Dendritic cell treated with granulocyte-macrophage colony-stimulating factor and Interleukin-4, amounts not matched to agents 40 ng/mL and 50 ng/mL, for 4 days (primary cell): Measurements from ENCODE around the gene TNS3.
"Not testable (repeated sequence)": the region's sequence is repeated elsewhere in the genome, so short reads cannot be mapped to it uniquely, and the experiment has no call there.

ENCODE experiments used
- H3K27ac Mint-ChIP-seq: one replicate; pipeline ENCODE4 v1.8.0; 2022; ENCODE audit warnings: mild to moderate bottlenecking, mixed read lengths
- H3K27me3 Mint-ChIP-seq: one replicate; pipeline ENCODE4 v1.8.0; 2022; ENCODE audit warnings: mild to moderate bottlenecking, mixed read lengths
- H3K36me3 Mint-ChIP-seq: one replicate; pipeline ENCODE4 v1.8.0; 2022; ENCODE audit warnings: low read depth, mixed read lengths
- H3K4me1 Mint-ChIP-seq: one replicate; pipeline ENCODE4 v1.8.0; 2022; ENCODE audit warnings: low read depth, mixed read lengths
- H3K4me3 Mint-ChIP-seq: one replicate; pipeline ENCODE4 v1.8.0; 2022; ENCODE audit warnings: mild to moderate bottlenecking, moderate library complexity, mixed read lengths
- H3K9me3 Mint-ChIP-seq: one replicate; pipeline ENCODE4 v1.8.0; 2022; ENCODE audit warnings: mixed read lengths
- intact Hi-C: fragments of 100-400 bp; cut with micrococcal nuclease; formaldehyde crosslinking; loops from one replicate; pipeline ENCODE4 v1.15.0; 2022

Gene TNS3

DNA sequence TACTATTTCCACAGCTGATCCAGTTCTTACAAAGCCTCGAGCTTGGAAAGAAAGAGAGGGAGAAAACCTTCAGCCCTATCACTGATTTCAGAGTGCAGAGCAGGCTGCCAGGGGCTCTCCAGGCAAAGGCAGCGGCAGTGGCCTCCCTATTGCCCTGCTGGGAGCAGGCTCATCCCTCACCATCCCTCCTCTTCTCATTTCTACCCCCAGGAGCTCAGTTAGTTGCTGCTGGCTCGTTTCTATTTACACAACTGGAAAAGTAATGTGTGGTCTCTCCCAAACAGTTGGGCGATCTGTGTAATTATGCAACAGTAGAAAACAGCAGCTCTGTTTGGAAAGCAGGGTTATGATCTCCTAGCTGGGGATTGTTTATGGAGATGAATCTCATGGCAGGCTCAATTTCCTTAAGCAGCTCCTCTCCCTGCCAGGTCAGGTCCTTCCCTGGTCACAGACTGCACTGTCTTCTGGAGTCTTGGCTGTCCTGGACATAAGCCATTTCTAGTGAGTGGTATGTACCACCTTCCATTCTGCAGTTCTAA lies 28.7 kb upstream of the TNS3 start:
- Mint-ChIP-seq H3K4me3 (no peak overlapping the region), H3K9me3 (no peaks in the 10 kb centered on the region), H3K4me1 (peaks cover 4% of the 10 kb centered on the region), H3K36me3 (no peaks in the 10 kb centered on the region), H3K27me3 (peaks cover 1% of the 10 kb centered on the region), H3K27ac (no peak overlapping the region)
- intact Hi-C loops: no loop called here

DNA sequence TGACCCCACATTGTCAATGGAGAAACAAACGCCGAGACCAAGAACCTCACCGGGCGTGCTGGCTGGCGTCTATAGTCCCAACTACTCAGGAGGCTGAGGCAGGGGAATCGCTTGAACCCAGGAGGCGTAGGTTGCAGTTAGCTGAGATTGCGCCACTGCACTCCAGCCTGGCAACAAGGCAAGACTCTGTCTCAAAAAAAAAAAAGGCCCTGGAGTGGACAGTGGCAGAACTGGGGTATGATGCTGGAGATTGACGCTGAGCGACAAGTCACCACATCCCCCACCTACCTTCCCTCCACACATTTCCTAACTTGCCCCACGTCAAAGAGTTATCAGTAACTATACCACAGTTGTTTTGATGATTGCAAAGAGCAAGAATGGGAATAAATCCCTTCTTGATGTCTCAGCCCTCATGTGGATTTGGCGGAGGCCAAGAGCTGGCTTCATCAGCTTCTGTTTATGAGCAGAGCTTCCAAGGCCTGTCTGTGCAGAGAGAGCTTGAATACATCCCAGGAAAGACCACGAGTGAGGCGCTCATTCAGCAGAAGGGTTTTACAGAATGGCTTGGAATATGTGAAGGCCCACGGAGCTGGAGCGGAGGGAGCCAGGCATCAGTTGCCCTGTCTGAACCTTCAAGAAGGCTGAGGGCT lies 28.0 kb upstream of the TNS3 start:
- H3K27ac Mint-ChIP-seq: no peak overlapping the region
- no peaks in the 10 kb centered on the region for H3K36me3 Mint-ChIP-seq
- peaks cover 6% of the 10 kb centered on the region for H3K4me1 Mint-ChIP-seq
- intact Hi-C loops: no loop called here
- no peak overlapping the region for H3K4me3 Mint-ChIP-seq
- peaks cover 1% of the 10 kb centered on the region for H3K27me3 Mint-ChIP-seq
- H3K9me3 Mint-ChIP-seq: no peaks in the 10 kb centered on the region

DNA sequence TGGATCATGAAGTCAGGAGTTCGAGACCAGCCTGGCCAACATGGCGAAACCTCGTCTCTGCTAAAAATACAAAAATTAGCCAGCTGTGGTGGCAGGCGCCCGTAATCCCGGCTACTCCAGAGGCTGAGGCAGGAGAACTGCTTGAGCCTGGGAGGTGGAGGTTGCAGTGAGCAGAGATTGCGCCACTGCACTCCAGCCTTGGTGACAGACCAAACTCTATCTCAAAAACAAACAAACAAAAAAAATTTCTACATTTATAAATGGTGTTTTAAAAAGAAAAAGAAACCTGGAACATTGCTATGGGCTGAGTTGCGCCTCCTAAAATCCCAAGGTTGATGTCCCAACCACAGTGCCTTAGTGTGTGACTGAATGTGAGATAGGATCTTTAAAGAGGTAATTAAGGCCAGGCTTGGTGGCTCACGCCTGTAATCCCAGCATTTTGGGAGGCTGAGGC lies 24.7 kb upstream of the TNS3 start:
- H3K36me3 Mint-ChIP-seq, H3K9me3 Mint-ChIP-seq, H3K27ac Mint-ChIP-seq, intact Hi-C loops, H3K4me3 Mint-ChIP-seq, H3K27me3 Mint-ChIP-seq: not testable (repeated sequence)
- H3K4me1 Mint-ChIP-seq: peaks cover 21% of the 10 kb centered on the region

DNA sequence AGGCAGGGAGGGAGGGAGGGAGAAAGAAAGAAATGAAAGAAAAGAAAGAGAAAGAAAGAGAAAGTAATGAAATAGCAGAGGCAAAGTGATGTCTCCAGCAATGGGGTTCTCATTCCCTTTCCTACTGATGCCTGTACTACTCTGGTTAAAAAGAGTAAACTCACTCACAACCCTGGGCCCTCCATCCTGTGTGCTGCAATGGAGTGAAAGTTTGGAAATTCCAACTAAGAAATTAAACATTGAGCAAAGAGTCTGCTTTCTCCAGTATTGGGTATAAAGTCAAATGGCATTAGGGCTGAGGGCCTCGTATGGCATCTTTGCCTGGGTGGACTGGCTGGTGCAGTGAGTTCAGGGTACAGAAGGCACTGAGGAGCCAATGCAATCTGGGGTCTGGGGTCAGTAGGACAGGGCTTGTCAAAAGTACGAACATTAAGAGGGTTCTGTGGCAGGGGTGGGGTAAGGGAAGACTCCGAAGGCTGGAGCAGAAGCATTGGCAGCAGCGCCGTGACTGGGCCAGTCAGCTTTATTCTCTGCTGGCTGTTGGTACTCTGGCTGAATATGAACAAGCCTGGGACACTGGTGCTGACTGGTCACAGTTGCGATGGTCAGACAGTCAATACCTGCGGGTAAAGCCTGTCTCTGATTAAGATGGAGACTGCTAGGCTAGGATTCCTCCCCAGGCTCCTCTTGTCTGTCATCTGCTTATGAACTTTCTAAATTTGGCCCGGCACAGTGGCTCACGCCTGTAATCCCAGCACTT lies 24.1 kb upstream of the TNS3 start:
- Mint-ChIP-seq H3K4me3 (no peak overlapping the region), H3K36me3 (no peaks in the 10 kb centered on the region), H3K27ac (no peak overlapping the region), H3K27me3 (no peaks in the 10 kb centered on the region), H3K4me1 (peaks cover 27% of the 10 kb centered on the region), H3K9me3 (no peaks in the 10 kb centered on the region)
- intact Hi-C loops: no loop called here

DNA sequence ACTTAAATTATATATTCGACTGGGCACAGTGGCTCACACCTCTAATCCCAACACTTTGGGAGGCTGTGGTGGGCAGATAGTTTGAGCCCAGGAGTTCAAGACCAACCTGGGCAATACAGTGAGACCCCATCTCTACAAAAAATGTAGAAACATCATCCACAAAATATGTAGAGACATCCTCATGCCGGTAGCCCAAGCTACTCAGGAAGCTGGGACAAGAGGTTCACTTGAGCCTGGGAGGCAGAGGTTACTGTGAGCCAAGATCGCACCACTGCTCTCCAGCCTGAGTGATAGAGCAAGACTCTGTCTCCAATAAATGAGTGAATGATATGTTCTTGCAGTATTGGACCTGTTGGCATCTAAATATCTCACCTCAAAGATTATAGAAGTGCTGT lies 22.6 kb upstream of the TNS3 start:
- peaks cover 42% of the 10 kb centered on the region for H3K4me1 Mint-ChIP-seq
- intact Hi-C loops: no loop called here
- H3K9me3 Mint-ChIP-seq: no peaks in the 10 kb centered on the region
- no peak overlapping the region for H3K4me3 Mint-ChIP-seq
- H3K36me3 Mint-ChIP-seq: no peaks in the 10 kb centered on the region
- no peaks in the 10 kb centered on the region for H3K27me3 Mint-ChIP-seq
- no peak overlapping the region for H3K27ac Mint-ChIP-seq

- H3K4me3 Mint-ChIP-seq, H3K9me3 Mint-ChIP-seq, intact Hi-C loops, H3K36me3 Mint-ChIP-seq, H3K27ac Mint-ChIP-seq, H3K27me3 Mint-ChIP-seq: not testable (repeated sequence)
- peaks cover 42% of the 10 kb centered on the region for H3K4me1 Mint-ChIP-seq
Observed at GRCh38 chr7:47603514-47604255, 21.8 kb upstream of the TNS3 start.

GRCh38 chr7:47602272-47603004 lies 20.5 kb upstream of the TNS3 start:
- peaks cover 5% of the 10 kb centered on the region for H3K36me3 Mint-ChIP-seq
- H3K4me3 Mint-ChIP-seq: no peak overlapping the region
- peaks cover 3% of the 10 kb centered on the region for H3K27me3 Mint-ChIP-seq
- H3K9me3 Mint-ChIP-seq: peaks cover 8% of the 10 kb centered on the region
- no peak overlapping the region for H3K27ac Mint-ChIP-seq
- intact Hi-C loops: no loop called here
- peaks cover 42% of the 10 kb centered on the region for H3K4me1 Mint-ChIP-seq

GRCh38 chr7:47601881-47602249 lies 20.0 kb upstream of the TNS3 start:
- Mint-ChIP-seq H3K4me3 (no peak overlapping the region), H3K4me1 (peaks cover 42% of the 10 kb centered on the region), H3K27me3 (peaks cover 3% of the 10 kb centered on the region), H3K36me3 (peaks cover 11% of the 10 kb centered on the region), H3K9me3 (peaks cover 14% of the 10 kb centered on the region), H3K27ac (peak overlapping the region; percentile 10)
- intact Hi-C loops: no loop called here

GRCh38 chr7:47601119-47601880 lies 19.4 kb upstream of the TNS3 start:
- Mint-ChIP-seq H3K36me3 (peaks cover 16% of the 10 kb centered on the region), H3K4me3 (no peak overlapping the region), H3K9me3 (peaks cover 20% of the 10 kb centered on the region), H3K27me3 (peaks cover 3% of the 10 kb centered on the region), H3K4me1 (peaks cover 42% of the 10 kb centered on the region), H3K27ac (peak overlapping the region; percentile 10)
- intact Hi-C loops: no loop called here

DNA sequence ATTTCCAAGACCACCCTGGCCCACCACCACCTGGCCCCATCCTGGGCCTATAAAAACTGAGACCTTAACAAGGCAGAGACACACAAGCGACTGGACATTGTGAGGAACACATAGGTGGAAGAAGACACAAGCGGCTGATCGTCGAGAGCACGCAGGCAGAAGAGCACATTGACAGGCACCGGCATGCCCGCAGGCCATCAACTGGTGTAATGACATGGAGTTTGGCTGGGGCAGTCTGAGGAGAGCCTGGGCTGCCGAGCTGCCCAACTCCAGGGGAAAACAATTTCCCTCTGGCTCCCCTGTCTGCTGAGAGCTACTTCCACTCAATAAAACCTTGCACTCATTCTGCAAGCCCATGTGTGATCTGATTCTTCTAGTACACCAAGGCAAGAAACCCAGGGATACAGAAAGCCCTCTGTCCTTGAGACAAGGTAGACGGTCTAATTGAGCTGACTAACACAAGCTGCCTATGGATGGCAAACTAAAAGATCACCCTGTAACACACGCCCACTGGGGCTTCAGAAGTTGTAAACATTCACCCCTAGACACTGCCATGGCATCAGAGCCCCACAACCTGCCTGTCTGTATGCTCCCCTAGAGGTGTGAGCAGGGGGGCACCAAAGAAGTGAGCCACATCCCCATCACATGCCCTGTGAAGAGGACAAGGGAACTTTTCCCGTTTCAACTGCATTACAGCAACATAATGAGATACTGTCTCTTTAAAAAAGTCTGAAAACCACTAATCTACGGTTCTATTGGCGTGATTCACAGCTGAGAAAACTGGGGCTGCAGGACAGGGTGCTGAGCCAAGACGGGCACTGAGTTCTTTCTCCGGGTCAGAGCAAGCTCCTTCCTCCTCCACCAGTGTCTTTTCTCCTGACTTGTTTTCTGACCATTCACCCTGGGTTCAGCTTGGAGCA lies 18.5 kb upstream of the TNS3 start:
- Mint-ChIP-seq H3K4me3 (no peak overlapping the region), H3K27me3 (peaks cover 3% of the 10 kb centered on the region), H3K27ac (no peak overlapping the region), H3K36me3 (peaks cover 18% of the 10 kb centered on the region), H3K4me1 (peaks cover 42% of the 10 kb centered on the region), H3K9me3 (peaks cover 22% of the 10 kb centered on the region)
- intact Hi-C loops: no loop called here

- Mint-ChIP-seq H3K9me3 (peaks cover 22% of the 10 kb centered on the region), H3K27ac (no peak overlapping the region), H3K4me1 (peaks cover 29% of the 10 kb centered on the region), H3K4me3 (no peak overlapping the region), H3K36me3 (peaks cover 18% of the 10 kb centered on the region), H3K27me3 (peaks cover 6% of the 10 kb centered on the region)
- intact Hi-C loops: no loop called here
Observed at GRCh38 chr7:47597379-47597778, 15.5 kb upstream of the TNS3 start.

DNA sequence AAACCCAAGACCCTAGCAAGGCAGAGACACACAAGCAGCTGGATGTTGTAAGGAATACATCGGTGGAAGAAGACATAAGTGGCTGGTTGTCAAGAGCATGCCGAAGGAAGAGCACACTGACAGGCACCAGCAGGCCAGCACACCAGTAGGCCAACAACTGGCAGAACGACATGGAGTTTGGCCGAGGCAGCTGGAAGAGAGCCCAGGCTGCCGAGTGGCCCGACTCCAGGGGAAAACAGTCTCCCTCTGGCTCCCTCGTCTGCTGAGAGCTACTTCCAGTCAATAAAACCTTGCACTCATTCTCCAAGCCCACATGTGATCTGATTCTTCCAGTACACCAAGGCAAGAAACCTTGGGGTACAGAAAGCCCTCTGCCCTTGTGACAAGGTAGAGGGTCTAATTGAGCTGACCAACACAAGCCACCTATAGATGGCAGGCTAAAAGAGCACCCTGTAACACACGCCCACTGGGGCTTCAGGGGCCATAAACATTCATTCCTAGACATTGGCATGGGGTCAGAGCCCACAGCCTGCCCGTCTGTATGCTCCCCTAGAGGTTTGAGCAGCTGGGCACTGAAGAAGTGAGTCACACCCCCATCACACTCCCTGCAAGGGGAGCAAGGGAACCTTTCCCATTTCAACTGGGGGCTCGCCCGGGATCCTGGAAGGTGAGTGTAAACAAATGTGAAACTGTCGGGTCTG lies 14.7 kb upstream of the TNS3 start:
- H3K4me3 Mint-ChIP-seq: no peak overlapping the region
- H3K4me1 Mint-ChIP-seq: peaks cover 22% of the 10 kb centered on the region
- H3K27ac Mint-ChIP-seq: no peak overlapping the region
- intact Hi-C loops: no loop called here
- H3K27me3 Mint-ChIP-seq: peaks cover 6% of the 10 kb centered on the region
- peaks cover 22% of the 10 kb centered on the region for H3K9me3 Mint-ChIP-seq
- H3K36me3 Mint-ChIP-seq: peaks cover 18% of the 10 kb centered on the region
